A549 (cell line): ENCODE measurements around the gene F10. TPM values are rescaled to one million over a fixed set of nuclear protein-coding genes. Genes with fewer than 3 reads are reported as not detected.

ENCODE experiments used
- ATAC-seq, 2 experiments: fragments of 200-7000 bp in 1 of 2; fragments of >200 bp in 1 of 2; cut with Nextera tagmentation in 1 of 2; cut with Tn5 transposase in 1 of 2; 3 replicates each; pipeline versions ENCODE4 v1.8.0 to v1.9.1; 2018 to 2020; ENCODE audit warnings: mild to moderate bottlenecking in 1 of 2, moderate library complexity in 1 of 2
- CTCF ChIA-PET: fragments of 300-600 bp; sonication (Branson Sonifier 250); formaldehyde crosslinking; extraction: SDS; loops from one replicate; lab custom pipeline; 2021; ENCODE audit warnings: antibody characterized with exemption, inconsistent platforms; lab: Yijun Ruan, JAX
- POLR2A ChIA-PET: fragments of 350-600 bp; formaldehyde crosslinking; extraction: SDS; loops from one replicate; lab custom pipeline; 2021; ENCODE audit warnings: antibody characterized with exemption, inconsistent platforms; lab: Yijun Ruan, JAX
- DNase-seq, 2 experiments: peaks; one replicate each; pipeline versions ENCODE4 v3.0.0 to v3.0.0-alpha.2; 2011 to 2016; ENCODE audit warnings: low read depth in 1 of 2, low spot score in 1 of 2
- FAIRE-seq: peaks from 2 replicates; lab custom pipeline; 2011; peaks lifted over from hg19 to GRCh38; lab: Jason Lieb, UNC
- H3K27ac ChIP-seq, 2 experiments: fragments of >200 bp; sonication (Bioruptor Twin); formaldehyde crosslinking; 3 replicates each; pipeline ENCODE4 v1.5.1; 2016 to 2017
- H3K4me1 ChIP-seq: fragments of >200 bp; sonication (Bioruptor Twin); formaldehyde crosslinking; 3 replicates; pipeline ENCODE4 v1.6.1; 2016
- H3K4me2 ChIP-seq: fragments of >200 bp; sonication (Bioruptor Twin); formaldehyde crosslinking; 3 replicates; pipeline ENCODE4 v1.6.1; 2016
- H3K4me3 ChIP-seq: fragments of >200 bp; sonication (Bioruptor Twin); formaldehyde crosslinking; 3 replicates; pipeline ENCODE4 v1.5.1; 2016
- H3K9me3 ChIP-seq: fragments of >200 bp; sonication (Bioruptor Twin); formaldehyde crosslinking; 3 replicates; pipeline ENCODE4 v1.6.1; 2016
- CBX8 ChIP-seq: fragments of 200-600 bp; sonication (generic); IDR thresholded peaks from 2 replicates; pipeline ENCODE4 v1.6.1; 2016
- CEBPB ChIP-seq, 2 experiments: fragments of >200 bp in 1 of 2; sonication (Bioruptor Twin) in 1 of 2; formaldehyde crosslinking in 1 of 2; IDR thresholded peaks; 2 replicates each; pipeline ENCODE4 v1.6.1; 2012 to 2016
- CHD2 ChIP-seq: fragments of 150-350 bp; IDR thresholded peaks from 2 replicates; pipeline ENCODE4 v1.6.1; 2014; ENCODE audit warnings: low read length; ENCODE audit not compliant: partially characterized antibody
- ELK1 ChIP-seq: fragments of 150-350 bp; IDR thresholded peaks from 2 replicates; pipeline ENCODE4 v1.6.1; 2014; ENCODE audit warnings: low read depth, mild to moderate bottlenecking, low read length
- FOSL2 ChIP-seq, 2 experiments: fragments of 450-650 bp in 1 of 2; fragments of >200 bp in 1 of 2; sonication (Bioruptor Twin) in 1 of 2; formaldehyde crosslinking; IDR thresholded peaks; 2 replicates each; pipeline versions ENCODE4 v1.5.0 to v1.6.1; 2016 to 2020; ENCODE audit warnings: mild to moderate bottlenecking in 1 of 2, moderate library complexity in 1 of 2
- HDAC2 ChIP-seq: fragments of 200-600 bp; sonication (generic); IDR thresholded peaks from 2 replicates; pipeline ENCODE4 v1.6.1; 2016
- JUNB ChIP-seq: fragments of >200 bp; sonication (Bioruptor Twin); formaldehyde crosslinking; IDR thresholded peaks from 2 replicates; pipeline ENCODE4 v1.6.1; 2016
- KDM5A ChIP-seq: fragments of 200-600 bp; sonication (generic); IDR thresholded peaks from 2 replicates; pipeline ENCODE4 v1.6.1; 2016; ENCODE audit warnings: antibody characterized with exemption, mild to moderate bottlenecking
- NFE2L2 ChIP-seq: fragments of 150-350 bp; conservative IDR thresholded peaks from 2 replicates; pipeline ENCODE4 v1.6.1; 2014; ENCODE audit warnings: low read length
- NR3C1 ChIP-seq: fragments of >200 bp; sonication (Bioruptor Twin); formaldehyde crosslinking; IDR thresholded peaks from 3 replicates; pipeline ENCODE4 v1.6.1; 2017
- PBX3 ChIP-seq: IDR thresholded peaks from 2 replicates; pipeline ENCODE4 v1.6.1; 2012
- POLR2AphosphoS2 ChIP-seq: conservative IDR thresholded peaks from 2 replicates; pipeline ENCODE4 v1.6.1; 2012; ENCODE audit warnings: low read length, improper control_type of control experiment, inconsistent platforms
- RARB ChIP-seq: fragments of 250-450 bp; sonication (Bioruptor Pico); IDR thresholded peaks from 2 replicates; pipeline ENCODE4 v1.8.0; 2021; ENCODE audit warnings: mild to moderate bottlenecking, moderate library complexity
- RFX5 ChIP-seq: fragments of 450-650 bp; IDR thresholded peaks from 2 replicates; pipeline ENCODE4 v1.7.1; 2014; ENCODE audit warnings: antibody characterized with exemption, mild to moderate bottlenecking, moderate library complexity
- ZFP36 ChIP-seq: fragments of 450-650 bp; IDR thresholded peaks from 2 replicates; pipeline ENCODE4 v1.6.1; 2014; ENCODE audit warnings: borderline replicate concordance; ENCODE audit not compliant: partially characterized antibody
- WGBS: methylation state at CpG from one replicate; pipeline ENCODE4 v1.1.6; 2017; ENCODE audit errors: missing lambda C conversion rate; 5-methylcytosine and 5-hydroxymethylcytosine counted together
- polyA plus RNA-seq, 4 experiments: library from polyadenylated mRNA; depleted of rRNA in 3 of 4; stranded (reverse); fragments of >200 nt; fragmentation: RNase III in 1 of 4; extraction: RNeasy Plus Mini Kit Qiagen cat#74134 plus additional on column Dnase treatment in 1 of 4; gene quantifications; 2 replicates in 3 of 4; 3 replicates in 1 of 4; pipeline ENCODE4 v1.2.3, GENCODE V29; 2011 to 2017
- TF ChIP-seq, protein P1 (sequence below): fragments of >200 bp; sonication (Bioruptor Twin); formaldehyde crosslinking; IDR thresholded peaks from 2 replicates; pipeline ENCODE4 v1.6.1; 2016
- TF ChIP-seq, protein P2 (sequence below): fragments of 250-450 bp; sonication (Bioruptor Pico); IDR thresholded peaks from 2 replicates; pipeline ENCODE4 v1.5.0; 2020; ENCODE audit warnings: low read depth, mild to moderate bottlenecking, moderate library complexity

F10 gene
- polyA plus RNA-seq, 2 of the 4 experiments (the other 2 are of a cell fraction) = 0.32 TPM; not detected in 1

DNA sequence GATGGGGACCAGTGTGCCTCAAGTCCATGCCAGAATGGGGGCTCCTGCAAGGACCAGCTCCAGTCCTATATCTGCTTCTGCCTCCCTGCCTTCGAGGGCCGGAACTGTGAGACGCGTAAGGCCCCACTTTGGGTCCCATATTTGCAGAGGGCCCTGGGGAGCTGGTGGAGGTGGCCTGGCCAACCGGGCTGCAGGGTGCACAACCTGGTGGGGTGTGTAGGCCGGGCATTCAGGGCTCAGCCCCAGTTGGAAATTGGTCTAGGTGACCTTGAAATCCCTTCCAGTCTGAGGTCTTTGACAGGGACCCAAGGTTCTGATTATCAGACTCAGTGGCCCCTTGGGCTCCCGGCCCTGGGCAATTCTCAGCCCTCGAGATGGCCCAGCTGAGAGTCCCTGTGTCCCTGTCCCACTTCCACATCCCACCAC lies 8.7 kb upstream of the F10 start:
- WGBS = 68% methylated on average over 7 of the region's 8 CpGs
- Histone ChIP-seq H3K4me3 (no peak overlapping the region), H3K4me2 (no peak overlapping the region), H3K4me1 (no peaks in the 10 kb centered on the region), H3K27ac (no peak overlapping the region), H3K9me3 (no peaks in the 10 kb centered on the region)
- CTCF ChIA-PET = interaction anchor here (0.6 to 2.0 kb wide), 4 partner anchors 10 to 84 kb away, joined by 3 to 6 read pairs (median 4); no protein-coding TSS in a partner anchor
- FAIRE-seq (no peak), DNase-seq (no peak), ATAC-seq (no peak)
- POLR2A ChIA-PET = no interaction called here
- TF ChIP-seq ZFP36 = no peak
- no peak for TF ChIP-seq CEBPB (IDR thresholded peaks at IDR 0.05)
- TF ChIP-seq CHD2 = no peak
- TF ChIP-seq FOSL2 (IDR thresholded peaks at IDR 0.05) = no peak
- no peak for TF ChIP-seq FOSL2 (CRISPR knock-in tag; IDR thresholded peaks at IDR 0.05)
- no peak for TF ChIP-seq KDM5A
- no peak for TF ChIP-seq RFX5

DNA sequence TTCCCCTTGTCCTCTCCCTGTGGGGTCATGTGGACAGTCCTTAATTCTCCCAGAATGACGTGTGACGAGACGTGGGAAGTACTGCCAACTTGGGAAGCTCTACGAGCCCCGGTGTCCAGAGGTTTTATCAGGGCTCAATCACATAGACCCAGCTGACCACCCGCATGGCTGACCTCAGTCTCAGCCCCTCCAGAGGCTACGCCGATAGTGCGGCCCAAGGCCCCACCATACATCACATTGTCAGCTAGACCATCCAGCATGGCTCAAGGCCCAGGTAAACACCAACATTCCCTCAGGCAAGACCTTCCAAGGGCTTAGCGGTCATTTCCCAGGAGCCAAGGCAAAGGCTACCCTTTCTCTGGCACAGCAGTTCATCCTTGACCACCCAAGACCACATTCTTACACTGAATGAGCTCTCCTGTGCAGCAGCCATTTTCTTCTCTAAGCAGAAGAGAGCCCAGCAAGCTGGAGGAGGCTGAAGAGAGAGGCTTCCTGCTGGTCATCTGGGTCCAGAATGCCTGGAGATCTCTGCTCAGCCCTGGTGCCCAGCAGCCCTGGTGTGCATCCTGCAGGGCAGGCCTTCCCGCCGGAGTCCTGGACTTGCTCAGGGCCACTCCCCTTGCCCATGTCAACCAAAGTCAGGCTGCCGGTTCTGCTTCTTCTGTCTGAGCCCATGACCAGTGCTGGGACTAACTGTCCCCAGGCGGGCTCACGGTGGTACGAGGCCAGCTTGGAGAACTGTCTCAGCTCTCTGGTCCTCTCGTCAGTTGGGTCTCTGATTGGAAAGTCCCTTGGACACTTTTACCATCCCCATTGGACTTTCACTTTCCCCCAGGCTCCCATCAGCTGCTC lies 7.9 kb upstream of the F10 start:
- no peaks in the 10 kb centered on the region for H3K4me1 ChIP-seq
- H3K4me2 ChIP-seq = no peak overlapping the region
- TF ChIP-seq RFX5 (no peak), CEBPB (IDR thresholded peaks at IDR 0.05) (no peak), NR3C1 (no peak), PBX3 (no peak), ELK1 (no peak)
- 81% methylated on average over 11 of the region's 17 CpGs for whole genome bisulfite sequencing
- H3K9me3 ChIP-seq = no peaks in the 10 kb centered on the region
- POLR2A ChIA-PET = interaction anchor here (0.5 kb wide), 1 partner anchor 155 kb away, joined by 3 read pairs; no protein-coding TSS in a partner anchor
- ATAC-seq (no peak), DNase-seq (no peak), FAIRE-seq (no peak)
- no peak overlapping the region for H3K4me3 ChIP-seq
- CTCF ChIA-PET = interaction anchor here (0.9 to 2.0 kb wide), 3 partner anchors 9 to 81 kb away, joined by 3 to 5 read pairs (median 3); no protein-coding TSS in a partner anchor
- no peak overlapping the region for H3K27ac ChIP-seq

DNA sequence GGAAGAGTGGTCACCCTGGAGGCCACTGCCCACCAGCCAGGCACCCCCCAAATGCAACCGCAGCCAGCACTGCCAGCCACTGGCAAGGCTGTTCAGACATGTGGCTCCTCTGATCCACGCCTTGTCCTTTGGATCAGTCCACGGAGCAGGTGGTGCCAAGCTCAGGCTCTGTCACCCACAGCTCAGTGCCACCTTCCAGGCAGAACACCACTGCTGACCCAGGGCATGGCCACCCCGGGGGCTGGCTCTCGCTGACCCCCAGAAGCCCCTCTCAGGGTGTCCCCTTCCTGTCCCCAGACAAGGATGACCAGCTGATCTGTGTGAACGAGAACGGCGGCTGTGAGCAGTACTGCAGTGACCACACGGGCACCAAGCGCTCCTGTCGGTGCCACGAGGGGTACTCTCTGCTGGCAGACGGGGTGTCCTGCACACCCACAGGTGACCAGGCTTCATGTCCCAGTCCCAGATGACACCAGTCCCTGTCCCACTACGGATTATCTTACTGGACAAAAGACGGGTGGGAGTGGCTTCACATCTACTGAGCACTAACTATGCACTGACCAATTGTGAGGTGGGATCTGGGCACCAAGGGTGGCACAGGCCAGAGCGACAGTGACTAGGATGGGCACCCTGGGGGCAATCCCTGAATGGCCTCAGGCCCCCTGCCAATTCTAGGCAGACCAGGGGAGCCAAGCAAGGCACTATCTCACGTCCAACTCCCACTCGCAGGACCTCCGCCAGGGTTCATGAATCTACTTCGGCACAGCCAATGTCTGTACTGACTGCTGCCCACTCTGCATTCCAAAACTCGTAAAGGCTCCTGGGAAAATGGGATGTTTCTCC lies 7.0 kb upstream of the F10 start:
- WGBS = 54% methylated on average over 7 of the region's 21 CpGs
- H3K4me3 ChIP-seq = no peak overlapping the region
- no peaks in the 10 kb centered on the region for H3K4me1 ChIP-seq
- no peak for DNase-seq
- no peak for FAIRE-seq
- ChIA-PET POLR2A (interaction anchor here (0.5 kb wide), 1 partner anchor 154 kb away, joined by 3 read pairs; no protein-coding TSS in a partner anchor), CTCF (interaction anchor here (2.0 kb wide), 1 partner anchor 8 kb away, joined by 5 read pairs; no protein-coding TSS in a partner anchor)
- no peak for ATAC-seq
- H3K4me2 ChIP-seq = no peak overlapping the region
- no peak overlapping the region for H3K27ac ChIP-seq
- H3K9me3 ChIP-seq = no peaks in the 10 kb centered on the region
- TF ChIP-seq HDAC2 (no peak), NFE2L2 (no peak), CBX8 (no peak), POLR2AphosphoS2 (no peak), RARB (no peak), JUNB (no peak)
- TF ChIP-seq, protein P1, sequence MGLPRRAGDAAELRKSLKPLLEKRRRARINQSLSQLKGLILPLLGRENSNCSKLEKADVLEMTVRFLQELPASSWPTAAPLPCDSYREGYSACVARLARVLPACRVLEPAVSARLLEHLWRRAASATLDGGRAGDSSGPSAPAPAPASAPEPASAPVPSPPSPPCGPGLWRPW = no peak
- TF ChIP-seq, protein P2, sequence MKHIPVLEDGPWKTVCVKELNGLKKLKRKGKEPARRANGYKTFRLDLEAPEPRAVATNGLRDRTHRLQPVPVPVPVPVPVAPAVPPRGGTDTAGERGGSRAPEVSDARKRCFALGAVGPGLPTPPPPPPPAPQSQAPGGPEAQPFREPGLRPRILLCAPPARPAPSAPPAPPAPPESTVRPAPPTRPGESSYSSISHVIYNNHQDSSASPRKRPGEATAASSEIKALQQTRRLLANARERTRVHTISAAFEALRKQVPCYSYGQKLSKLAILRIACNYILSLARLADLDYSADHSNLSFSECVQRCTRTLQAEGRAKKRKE = no peak
